GM21825 (cell line): ENCODE results near the gene MAPKAP1.

Source experiments
- ATAC-seq: cut with Tn5 transposase; IDR thresholded peaks from one replicate; pipeline ENCODE4 v1.9.1; 2021; ENCODE audit warnings: mild to moderate bottlenecking, moderate library complexity; ENCODE audit not compliant: unreplicated experiment

MAPKAP1 gene

DNA sequence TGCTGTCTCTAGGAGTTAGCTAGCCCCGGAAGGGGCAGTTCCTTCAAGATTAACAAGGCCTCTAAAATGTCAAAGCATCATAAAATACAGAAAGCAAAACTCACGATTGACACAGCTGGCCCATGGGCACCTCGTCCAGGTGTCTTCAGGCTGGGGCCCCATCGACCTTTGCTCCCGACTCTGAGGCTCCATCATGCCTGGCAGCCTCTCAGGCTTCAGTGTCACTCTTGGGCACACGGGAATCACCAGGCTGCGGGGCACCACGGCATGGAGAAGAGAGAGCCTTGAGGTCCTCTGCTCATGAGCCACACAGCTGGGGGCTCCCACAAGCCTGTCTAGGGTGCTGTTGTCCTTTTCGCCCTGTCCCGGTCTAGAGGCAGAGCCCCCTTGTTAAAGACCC, 284.2 kb downstream of the MAPKAP1 start:
- no peak for ATAC-seq

- ATAC-seq, result no peak
Observed at GRCh38 chr9:125421591-125422181, 285.3 kb downstream of the MAPKAP1 start.

GRCh38 chr9:125421166-125421565, 285.8 kb downstream of the MAPKAP1 start:
- no peak for ATAC-seq

GRCh38 chr9:125418404-125418803, 288.6 kb downstream of the MAPKAP1 start:
- no peak for ATAC-seq

GRCh38 chr9:125416517-125416916, 290.5 kb downstream of the MAPKAP1 start:
- no peak for ATAC-seq

GRCh38 chr9:125415583-125416460, 291.2 kb downstream of the MAPKAP1 start:
- no peak for ATAC-seq

DNA sequence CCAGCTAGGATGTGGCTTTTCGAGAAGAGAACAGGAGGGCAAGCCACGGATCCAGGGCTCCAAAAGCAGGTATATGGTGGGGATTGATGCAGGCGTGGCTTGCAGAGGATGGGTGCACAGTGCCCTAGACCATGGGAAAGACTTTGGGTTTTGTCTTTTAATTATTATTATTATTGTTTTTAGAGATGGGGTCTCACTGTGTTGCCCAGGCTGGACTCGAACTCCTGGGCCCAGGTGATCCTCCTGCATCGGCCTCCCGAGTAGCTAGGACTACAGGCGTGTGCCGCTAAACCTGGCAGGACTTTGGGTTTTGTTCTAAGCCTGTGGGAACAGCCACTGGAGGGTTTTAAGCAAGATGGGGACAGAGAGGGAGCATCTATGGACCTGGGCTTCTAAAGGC, 293.4 kb downstream of the MAPKAP1 start:
- ATAC-seq, result no peak

GRCh38 chr9:125412166-125412565, 294.8 kb downstream of the MAPKAP1 start:
- ATAC-seq, result no peak

GRCh38 chr9:125411171-125411756, 295.7 kb downstream of the MAPKAP1 start:
- ATAC-seq, result no peak

DNA sequence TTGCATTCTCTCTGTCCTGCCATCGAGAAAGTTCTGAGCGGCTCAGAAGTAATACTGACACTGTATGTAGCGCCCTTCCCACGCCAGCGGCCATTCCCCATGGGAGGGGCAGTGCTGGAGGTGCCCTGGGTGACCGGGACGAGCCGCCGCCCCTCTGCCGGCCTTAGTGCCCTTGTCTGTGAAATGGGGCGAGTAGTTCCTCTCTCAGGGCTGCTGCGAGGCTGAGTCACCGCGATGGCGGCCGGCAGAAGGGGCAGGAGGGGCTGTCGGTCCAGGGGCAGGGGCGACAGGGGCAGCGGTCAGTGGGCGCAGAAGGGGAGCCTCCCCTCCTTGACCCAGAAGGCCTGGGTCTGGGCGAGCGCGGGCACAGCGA, 296.5 kb downstream of the MAPKAP1 start:
- ATAC-seq, result no peak

- ATAC-seq, result no peak
Observed at GRCh38 chr9:125409637-125410521, 297.1 kb downstream of the MAPKAP1 start.

DNA sequence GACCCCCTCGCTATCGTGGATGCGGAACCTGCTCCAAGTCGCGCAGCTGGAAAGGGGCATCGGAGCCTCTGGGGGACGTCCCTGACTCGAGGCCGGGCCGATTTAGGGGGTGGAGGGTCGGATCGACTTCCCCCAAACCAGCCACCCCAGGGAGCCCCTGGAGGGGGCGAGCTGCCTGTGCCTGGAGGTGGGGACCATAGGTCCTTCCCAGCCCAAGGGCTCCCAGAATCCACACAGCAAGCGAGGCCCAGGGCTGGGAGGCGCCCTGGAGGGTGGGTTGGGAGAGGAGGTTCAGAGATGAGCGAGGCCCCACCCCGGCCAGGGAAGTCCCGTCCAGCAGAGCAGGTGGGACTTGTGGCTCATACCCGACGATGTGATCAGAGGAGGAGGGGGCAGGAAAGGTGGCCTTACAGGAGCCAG, 297.8 kb downstream of the MAPKAP1 start:
- ATAC-seq, result no peak

DNA sequence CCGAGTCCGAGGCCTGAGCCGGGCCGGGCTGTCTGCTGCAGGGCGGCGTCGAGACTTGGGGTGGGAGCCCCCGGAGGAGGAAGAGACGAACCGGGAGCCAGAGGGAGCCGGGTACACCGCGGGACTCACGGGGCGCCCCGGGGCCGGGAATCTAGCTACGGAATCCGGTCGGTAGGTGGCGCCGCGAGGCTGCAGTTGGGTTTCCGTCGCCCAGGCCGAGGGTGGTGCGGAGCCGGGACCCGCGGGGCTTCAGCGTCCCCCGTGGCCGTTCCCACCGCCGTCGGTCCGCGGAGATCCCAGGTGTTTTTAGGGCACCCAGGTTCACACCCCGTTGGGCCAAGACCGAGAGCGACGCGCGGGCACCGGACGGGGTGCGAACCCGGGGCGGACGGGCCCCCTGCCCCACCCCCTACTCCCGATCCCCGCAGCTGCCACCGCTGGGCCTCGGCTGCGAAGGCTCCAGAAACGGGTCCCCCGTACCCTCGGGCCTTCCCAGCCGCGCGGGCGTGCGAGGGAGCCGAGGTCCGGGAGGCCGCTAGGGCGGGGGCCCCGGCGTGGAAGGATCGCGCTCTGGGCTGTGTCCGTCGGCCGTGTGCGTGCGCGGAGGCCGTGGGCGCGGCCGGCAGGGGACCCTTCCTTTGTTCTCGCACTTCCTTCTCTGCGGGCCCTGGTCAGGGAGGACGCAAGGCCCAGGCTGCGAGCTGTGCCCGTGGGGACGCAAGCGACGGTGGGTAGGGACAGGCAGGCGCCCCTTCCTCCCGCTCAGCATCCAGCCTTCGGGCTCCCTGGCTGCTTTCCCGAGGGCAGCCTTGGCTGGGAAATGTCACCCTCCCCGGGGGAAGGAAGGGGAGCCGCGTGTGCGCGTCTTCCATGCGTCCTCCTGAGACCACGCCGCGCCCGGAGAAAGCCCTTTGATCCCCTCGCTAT, 298.8 kb downstream of the MAPKAP1 start:
- no peak for ATAC-seq

GRCh38 chr9:125407432-125407973, 299.5 kb downstream of the MAPKAP1 start:
- no peak for ATAC-seq

GRCh38 chr9:125406810-125407087, 300.3 kb downstream of the MAPKAP1 start:
- ATAC-seq, result no peak

DNA sequence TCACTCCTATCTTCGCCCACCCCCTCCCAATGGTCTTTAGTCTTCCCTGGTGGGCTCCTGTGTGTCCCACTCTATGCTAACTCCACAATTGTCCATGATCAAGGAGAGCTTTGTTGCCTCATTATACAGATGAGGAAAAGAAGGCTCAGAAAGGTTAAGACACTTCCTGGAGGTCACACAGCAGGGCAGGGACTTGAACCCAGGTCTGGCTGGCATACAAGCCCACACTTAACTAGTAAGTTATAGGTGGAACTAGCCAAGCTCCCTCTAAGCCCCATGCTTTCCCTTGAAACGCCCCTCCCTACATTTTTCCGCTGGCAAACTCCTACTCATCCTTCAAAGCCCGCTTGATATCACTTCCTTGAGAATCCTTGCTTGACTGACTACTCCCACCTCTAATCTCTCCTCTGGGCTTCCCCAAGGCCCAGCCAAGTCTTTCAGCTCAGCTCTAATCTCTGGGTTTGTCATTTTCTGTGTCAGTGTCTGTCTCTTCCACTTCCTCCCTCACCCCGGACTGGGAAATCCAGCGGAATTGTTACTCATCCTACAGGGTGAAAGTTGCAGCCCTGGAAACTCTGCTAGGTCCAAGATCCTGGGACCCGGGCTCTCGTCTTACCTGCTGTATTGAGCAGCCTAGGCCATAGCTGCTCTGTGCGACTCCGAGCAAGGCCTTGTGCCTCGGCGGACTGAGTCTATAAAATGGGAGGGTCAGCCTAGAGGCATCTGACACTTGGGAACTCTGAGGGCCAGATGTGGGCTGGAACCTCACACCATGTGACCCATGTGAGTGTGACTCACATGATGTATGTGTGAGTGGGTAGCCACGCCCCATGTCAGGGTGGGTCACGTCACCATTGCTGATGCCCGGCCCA, 300.8 kb downstream of the MAPKAP1 start:
- ATAC-seq, result no peak

DNA sequence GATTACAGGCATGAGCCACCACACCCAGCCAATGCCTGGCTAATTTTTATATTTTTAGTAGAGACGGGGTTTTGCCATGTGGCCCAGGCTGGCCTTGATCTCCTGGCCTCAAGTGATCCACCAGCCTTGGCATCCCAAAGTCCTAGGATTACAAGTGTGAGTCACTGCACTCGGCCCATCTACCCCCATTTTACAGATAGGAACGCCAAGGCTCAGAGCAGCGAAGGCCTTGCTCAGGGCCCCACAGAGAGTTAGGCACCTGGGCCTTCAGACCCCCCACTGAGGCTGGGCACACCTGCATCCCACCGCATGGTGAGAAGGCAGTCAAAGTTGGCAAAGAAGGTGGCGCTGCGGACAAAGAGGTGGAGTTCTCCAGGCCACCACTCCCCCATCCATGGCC, 302.3 kb downstream of the MAPKAP1 start:
- ATAC-seq, result no peak

DNA sequence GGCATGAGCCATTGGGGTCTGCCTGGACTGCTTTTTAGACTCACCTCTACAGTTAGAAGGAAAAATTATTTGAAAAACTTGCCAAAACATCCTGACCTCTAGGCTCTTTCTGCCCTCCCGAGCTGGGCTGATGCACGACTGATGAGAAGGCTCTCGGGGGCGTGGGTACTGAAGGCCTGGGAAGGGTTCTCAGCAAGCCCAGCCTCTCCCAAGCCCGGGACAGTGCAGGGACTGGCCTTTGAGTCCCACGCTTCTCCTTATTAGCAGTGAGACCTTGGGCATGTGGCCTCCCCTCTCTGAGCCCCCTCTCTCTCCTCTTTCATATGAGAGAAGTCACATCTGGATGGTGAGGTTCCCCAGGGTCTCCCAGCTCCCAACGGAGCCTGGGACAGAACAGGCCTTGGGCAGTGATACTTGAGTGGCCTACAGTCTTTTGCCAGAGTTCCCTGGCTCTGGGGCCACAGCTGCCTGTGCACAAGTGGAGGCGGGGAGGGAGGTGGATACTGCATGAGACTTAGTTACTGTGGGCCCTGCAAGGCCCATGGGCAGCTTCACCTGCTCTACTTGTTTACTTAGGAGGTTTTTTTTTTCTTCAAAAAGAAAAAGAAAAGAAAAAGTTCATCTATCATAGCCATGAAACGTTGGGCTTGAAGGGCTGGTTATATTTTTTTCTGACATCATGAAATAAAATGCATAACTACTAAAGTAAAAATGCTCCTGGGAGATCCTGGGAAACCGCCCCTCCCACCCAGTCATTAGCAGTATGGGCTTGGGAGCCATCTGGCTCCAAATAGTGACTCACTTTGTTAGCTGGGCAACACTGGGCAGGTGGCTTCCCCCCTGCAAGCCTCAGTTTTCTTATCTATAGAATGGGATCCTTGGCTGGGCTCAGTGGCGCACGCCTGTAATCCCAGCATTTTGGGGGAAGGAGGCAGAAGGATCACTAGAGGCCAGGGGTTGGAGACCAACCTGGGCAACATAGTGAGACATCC, 306.0 kb downstream of the MAPKAP1 start:
- ATAC-seq, result no peak
